ENCODE measurements around the gene FUT3. TPM values are rescaled to one million over a fixed set of nuclear protein-coding genes. Genes with fewer than 3 reads are reported as not detected.
"Not testable (repeated sequence)": the region's sequence is repeated elsewhere in the genome, so short reads cannot be mapped to it uniquely, and the experiment has no call there.

The FUT3 gene
- total and polyA plus RNA-seq, 2 experiments from 2014 or later: 0.45 TPM; not detected in 1

DNA sequence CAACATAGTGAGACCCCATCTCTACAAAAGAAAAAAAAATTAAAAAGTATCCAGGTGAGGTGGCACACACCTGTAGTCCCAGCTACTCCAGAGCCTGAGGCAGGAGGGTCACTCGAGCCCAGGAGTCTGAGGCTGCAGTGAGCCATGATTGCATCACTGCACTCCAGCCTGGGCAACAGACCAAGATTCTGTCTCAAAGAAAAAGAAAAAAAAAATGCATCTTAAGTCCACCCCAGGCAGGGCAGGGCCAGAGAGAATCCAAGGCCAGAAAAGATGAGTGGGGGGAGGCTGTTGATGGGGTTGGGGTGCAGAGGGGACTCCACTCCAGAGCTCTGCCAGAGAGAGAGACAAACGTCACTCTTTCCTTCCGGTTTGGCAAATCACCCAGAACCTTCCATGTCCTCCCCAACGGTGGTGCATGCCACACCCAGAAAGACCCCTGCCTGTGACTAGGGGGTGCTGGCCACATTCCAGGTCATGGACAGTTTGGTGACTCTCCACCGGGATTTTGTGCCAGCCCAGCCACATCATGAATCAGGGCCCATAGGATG is 431 bp downstream of the FUT3 start:
- no peaks in the 10 kb centered on the region for H3K36me3 ChIP-seq (replicated peaks; ENCODE audit: insufficient read depth, low read depth)
- no peaks in the 10 kb centered on the region for H3K4me1 ChIP-seq (ENCODE audit: insufficient read depth)
- no peaks in the 10 kb centered on the region for H3K9me3 ChIP-seq (ENCODE audit: low read depth)
- WGBS (ENCODE audit: low lambda C conversion rate, missing lambda C conversion rate): 65% methylated on average over 5 of the region's 5 CpGs
- no peak for TF ChIP-seq EZH2 (IDR thresholded peaks at IDR 0.05; ENCODE audit: borderline replicate concordance)
- DNase-seq (ENCODE audit: low spot score): no peak
- H3K27ac ChIP-seq: no peak overlapping the region
- no peak overlapping the region for H3K4me3 ChIP-seq
- no peak overlapping the region for H3K4me2 ChIP-seq
- H3K79me2 ChIP-seq: no peaks in the 10 kb centered on the region
- no peaks in the 10 kb centered on the region for H4K20me1 ChIP-seq (ENCODE audit: insufficient read depth, poor library complexity, severe bottlenecking)
- no peaks in the 10 kb centered on the region for H3K27me3 ChIP-seq
- H3K9me2 ChIP-seq (replicated peaks; ENCODE audit: insufficient read depth): no peaks in the 10 kb centered on the region
- H2AFZ ChIP-seq: no peak overlapping the region

DNA sequence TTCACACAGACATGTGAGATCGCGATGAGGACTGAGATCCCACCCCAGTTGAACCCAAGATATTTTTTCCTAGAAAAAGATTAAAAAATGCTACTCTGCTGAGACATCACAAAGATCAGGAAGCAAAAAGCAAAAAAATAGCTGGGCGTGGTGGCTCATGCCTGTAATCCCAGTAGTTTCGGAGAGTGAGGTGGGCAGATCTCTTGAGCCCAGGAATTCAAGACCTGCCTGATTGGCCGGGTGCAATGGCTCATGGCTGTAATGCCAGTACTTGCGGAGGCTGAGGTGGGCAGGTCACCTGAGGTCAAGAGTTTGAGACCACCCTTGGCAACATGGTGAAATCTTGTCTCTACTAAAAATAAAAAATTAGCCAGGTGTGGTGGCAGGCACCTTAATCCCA is 1.1 kb downstream of the FUT3 start:
- Histone ChIP-seq H3K9me3 (ENCODE audit: low read depth) (no peaks in the 10 kb centered on the region), H3K79me2 (no peaks in the 10 kb centered on the region), H3K9me2 (replicated peaks; ENCODE audit: insufficient read depth) (no peaks in the 10 kb centered on the region), H2AFZ (no peak overlapping the region), H3K4me1 (ENCODE audit: insufficient read depth) (no peaks in the 10 kb centered on the region), H3K36me3 (replicated peaks; ENCODE audit: insufficient read depth, low read depth) (no peaks in the 10 kb centered on the region), H3K27ac (no peak overlapping the region), H3K4me2 (no peak overlapping the region), H4K20me1 (ENCODE audit: insufficient read depth, poor library complexity, severe bottlenecking) (no peaks in the 10 kb centered on the region), H3K4me3 (no peak overlapping the region), H3K27me3 (no peaks in the 10 kb centered on the region)
- DNase-seq (ENCODE audit: low spot score): no peak
- WGBS (ENCODE audit: low lambda C conversion rate, missing lambda C conversion rate): 90% methylated on average over 6 of the region's 6 CpGs
- TF ChIP-seq EZH2phosphoT487 (IDR thresholded peaks at IDR 0.05; ENCODE audit: low read depth, severe bottlenecking, unreplicated experiment): no peak
- TF ChIP-seq, protein P1, sequence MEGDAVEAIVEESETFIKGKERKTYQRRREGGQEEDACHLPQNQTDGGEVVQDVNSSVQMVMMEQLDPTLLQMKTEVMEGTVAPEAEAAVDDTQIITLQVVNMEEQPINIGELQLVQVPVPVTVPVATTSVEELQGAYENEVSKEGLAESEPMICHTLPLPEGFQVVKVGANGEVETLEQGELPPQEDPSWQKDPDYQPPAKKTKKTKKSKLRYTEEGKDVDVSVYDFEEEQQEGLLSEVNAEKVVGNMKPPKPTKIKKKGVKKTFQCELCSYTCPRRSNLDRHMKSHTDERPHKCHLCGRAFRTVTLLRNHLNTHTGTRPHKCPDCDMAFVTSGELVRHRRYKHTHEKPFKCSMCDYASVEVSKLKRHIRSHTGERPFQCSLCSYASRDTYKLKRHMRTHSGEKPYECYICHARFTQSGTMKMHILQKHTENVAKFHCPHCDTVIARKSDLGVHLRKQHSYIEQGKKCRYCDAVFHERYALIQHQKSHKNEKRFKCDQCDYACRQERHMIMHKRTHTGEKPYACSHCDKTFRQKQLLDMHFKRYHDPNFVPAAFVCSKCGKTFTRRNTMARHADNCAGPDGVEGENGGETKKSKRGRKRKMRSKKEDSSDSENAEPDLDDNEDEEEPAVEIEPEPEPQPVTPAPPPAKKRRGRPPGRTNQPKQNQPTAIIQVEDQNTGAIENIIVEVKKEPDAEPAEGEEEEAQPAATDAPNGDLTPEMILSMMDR (IDR thresholded peaks at IDR 0.05; ENCODE audit: poor library complexity): no peak
- no peak for TF ChIP-seq EZH2 (IDR thresholded peaks at IDR 0.05; ENCODE audit: borderline replicate concordance)

DNA sequence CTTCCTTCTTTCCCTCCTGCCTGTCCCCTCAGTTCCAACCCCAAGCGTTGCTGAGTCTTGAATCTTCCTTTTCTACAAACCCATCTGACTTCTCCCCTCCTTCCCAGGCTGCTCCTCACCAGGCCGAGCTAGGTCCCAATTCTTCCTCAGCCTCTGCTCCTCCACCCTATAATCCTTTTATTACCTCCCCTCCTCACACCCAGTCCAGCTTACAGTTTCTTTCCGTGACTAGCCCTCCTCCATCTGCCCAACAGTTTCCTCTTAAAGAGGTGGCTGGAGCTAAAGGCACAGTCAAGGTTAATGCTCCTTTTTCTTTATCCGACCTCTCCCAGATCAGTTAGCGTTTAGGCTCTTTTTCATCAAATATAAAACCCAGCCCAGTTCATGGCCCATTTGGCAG is 2.6 kb downstream of the FUT3 start:
- H2AFZ ChIP-seq; H3K4me3 ChIP-seq; H3K4me1 ChIP-seq (ENCODE audit: insufficient read depth); H3K36me3 ChIP-seq (replicated peaks; ENCODE audit: insufficient read depth, low read depth); H3K79me2 ChIP-seq; H3K9me3 ChIP-seq (ENCODE audit: low read depth); H4K20me1 ChIP-seq (ENCODE audit: insufficient read depth, poor library complexity, severe bottlenecking); H3K27ac ChIP-seq; DNase-seq (ENCODE audit: low spot score); H3K9me2 ChIP-seq (replicated peaks; ENCODE audit: insufficient read depth); H3K27me3 ChIP-seq; H3K4me2 ChIP-seq: not testable (repeated sequence)
- WGBS (ENCODE audit: low lambda C conversion rate, missing lambda C conversion rate): 77% methylated on average over 5 of the region's 5 CpGs

DNA sequence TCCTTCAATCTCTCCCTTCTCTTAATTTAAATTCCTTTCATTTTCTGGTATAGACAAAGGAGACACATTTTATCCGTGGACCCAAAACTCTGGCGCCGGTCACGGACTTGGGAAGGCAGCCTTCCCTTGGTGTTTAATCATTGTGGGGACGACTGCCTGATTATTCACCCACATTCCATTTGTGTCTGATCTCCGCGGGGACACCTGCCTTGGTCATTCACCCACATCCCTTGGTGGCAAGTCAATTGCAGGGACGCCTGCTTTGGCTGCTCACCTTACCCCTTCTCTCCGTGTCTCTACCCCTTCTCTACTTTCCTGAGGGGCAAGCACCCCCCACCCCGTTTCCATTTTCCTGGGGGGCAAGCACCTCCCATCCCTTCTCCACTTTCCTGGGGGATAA is 3.4 kb downstream of the FUT3 start:
- not testable (repeated sequence) for H3K27ac ChIP-seq; H3K4me3 ChIP-seq; H3K9me3 ChIP-seq (ENCODE audit: low read depth); DNase-seq (ENCODE audit: low spot score); H3K79me2 ChIP-seq; H2AFZ ChIP-seq; H3K4me2 ChIP-seq; H3K27me3 ChIP-seq; H3K4me1 ChIP-seq (ENCODE audit: insufficient read depth); H4K20me1 ChIP-seq (ENCODE audit: insufficient read depth, poor library complexity, severe bottlenecking); H3K36me3 ChIP-seq (replicated peaks; ENCODE audit: insufficient read depth, low read depth); H3K9me2 ChIP-seq (replicated peaks; ENCODE audit: insufficient read depth)
- 92% methylated on average over 10 of the region's 10 CpGs for WGBS (ENCODE audit: low lambda C conversion rate, missing lambda C conversion rate)

DNA sequence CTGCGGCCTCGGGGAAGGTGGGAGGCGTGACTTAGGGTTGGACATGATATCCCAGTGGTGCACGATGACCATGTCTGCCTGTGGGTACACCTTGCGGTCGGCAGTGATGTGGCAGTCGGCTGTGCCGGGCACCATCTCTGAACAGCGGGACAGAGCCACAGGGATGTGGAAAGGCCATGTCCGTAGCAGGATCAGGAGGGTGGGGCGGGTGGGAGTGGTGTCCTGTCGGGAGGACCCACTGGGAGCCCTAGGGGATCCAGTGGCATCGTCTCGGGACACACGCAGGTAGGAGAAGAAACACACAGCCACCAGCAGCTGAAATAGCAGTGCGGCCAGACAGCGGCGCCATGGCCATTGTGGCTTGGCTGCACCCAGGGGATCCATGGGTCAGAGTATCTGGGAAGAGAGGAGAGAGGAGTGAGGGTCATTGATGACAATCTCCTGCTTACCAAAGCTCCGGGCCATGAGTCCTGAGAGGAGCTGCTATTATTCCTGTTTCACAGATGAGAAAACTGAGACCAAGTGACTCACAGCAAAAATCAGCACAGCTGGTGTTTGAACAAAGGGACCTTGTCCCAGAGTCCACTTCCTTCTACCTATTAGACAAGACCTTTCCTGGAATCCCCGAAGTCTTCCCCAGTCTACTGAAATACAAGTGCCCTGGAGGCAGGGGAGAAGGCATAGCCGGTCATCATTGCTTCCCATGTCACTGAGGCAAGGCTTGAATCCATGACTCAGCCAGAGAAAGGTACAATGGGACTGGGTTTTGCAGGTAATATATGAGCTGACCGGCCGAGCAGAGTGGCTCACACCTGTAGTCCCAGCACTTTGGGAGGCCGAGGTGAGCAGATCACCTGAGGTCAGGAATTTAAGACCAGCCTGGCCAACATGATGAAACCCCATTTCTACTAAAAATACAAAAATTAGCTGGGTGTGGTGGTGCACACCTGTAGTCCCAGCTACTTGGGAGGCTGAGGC is 6.5 kb downstream of the FUT3 start:
- H3K4me1 ChIP-seq (ENCODE audit: insufficient read depth): no peaks in the 10 kb centered on the region
- H3K79me2 ChIP-seq: no peaks in the 10 kb centered on the region
- H3K27me3 ChIP-seq: no peaks in the 10 kb centered on the region
- no peak overlapping the region for H2AFZ ChIP-seq
- TF ChIP-seq, protein P1 (IDR thresholded peaks at IDR 0.05; ENCODE audit: poor library complexity): no peak
- TF ChIP-seq EZH2 (IDR thresholded peaks at IDR 0.05; ENCODE audit: borderline replicate concordance) (no peak), EZH2phosphoT487 (IDR thresholded peaks at IDR 0.05; ENCODE audit: low read depth, severe bottlenecking, unreplicated experiment) (no peak)
- DNase-seq (ENCODE audit: low spot score): no peak
- H3K9me3 ChIP-seq (ENCODE audit: low read depth): no peaks in the 10 kb centered on the region
- no peaks in the 10 kb centered on the region for H3K36me3 ChIP-seq (replicated peaks; ENCODE audit: insufficient read depth, low read depth)
- no peaks in the 10 kb centered on the region for H4K20me1 ChIP-seq (ENCODE audit: insufficient read depth, poor library complexity, severe bottlenecking)
- WGBS (ENCODE audit: low lambda C conversion rate, missing lambda C conversion rate): 94% methylated on average over 18 of the region's 24 CpGs
- no peak overlapping the region for H3K27ac ChIP-seq
- no peak overlapping the region for H3K4me2 ChIP-seq
- H3K4me3 ChIP-seq: no peak overlapping the region
- H3K9me2 ChIP-seq (replicated peaks; ENCODE audit: insufficient read depth): no peaks in the 10 kb centered on the region
